ENCODE data around the gene RPS21. TPM values are rescaled to one million over a fixed set of nuclear protein-coding genes. Genes with fewer than 3 reads are reported as not detected.

The RPS21 gene
- total RNA-seq, 2 experiments from 2014 or later: 2,670 to 2,760 TPM

DNA sequence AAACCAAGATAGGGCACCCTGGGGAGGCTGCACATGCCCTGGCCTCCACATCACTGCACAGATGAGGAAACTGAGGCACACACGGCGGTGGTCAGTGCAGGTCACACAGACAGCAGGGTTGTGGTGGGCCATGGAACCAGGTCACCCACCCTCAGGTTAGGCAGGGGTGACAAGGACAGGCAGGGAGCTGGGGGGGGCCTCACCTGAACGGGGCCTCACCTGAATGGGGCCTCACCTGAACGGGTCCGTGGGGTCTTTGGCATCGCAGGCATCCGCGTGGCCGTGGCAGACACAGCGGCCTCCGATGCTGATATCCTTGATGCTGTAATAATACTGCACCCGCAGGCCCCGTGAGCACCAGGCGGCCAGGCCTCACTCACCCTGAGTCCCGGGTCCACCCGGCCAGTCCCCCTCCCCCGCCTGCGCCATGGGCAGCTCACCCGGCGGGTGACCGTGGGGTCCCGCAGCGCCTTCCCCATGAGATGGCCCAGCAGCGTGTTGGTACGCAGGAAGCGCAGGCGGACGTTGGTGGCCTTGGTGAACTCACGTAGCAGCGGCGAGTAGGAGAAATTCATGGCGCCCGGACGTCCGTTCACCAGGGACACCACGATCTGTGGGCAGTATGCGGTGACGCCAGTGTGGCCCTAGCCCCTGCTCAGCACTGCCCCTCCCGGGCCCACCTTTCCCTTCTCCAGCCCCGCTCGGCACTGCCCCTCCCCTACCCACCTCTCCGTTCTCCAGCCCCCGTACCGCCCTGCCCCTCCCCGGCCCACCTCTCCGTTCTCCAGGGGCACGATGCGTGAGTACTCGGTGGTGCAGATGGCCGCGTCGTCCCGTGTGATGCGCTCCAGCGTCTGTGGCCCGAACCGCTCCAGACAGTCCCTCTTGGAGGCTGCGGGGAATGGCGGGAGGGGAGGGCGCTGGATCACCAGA is 35.2 kb upstream of the RPS21 start:
- Mint-ChIP-seq H3K9me3 (peaks cover 8% of the 10 kb centered on the region), H3K4me3 (no peak overlapping the region), H3K4me1 (ENCODE audit: low read depth) (no peaks in the 10 kb centered on the region), H3K27ac (no peak overlapping the region), H3K36me3 (ENCODE audit: low read depth) (no peaks in the 10 kb centered on the region), H3K27me3 (no peaks in the 10 kb centered on the region)
- TF ChIP-seq, protein P1, sequence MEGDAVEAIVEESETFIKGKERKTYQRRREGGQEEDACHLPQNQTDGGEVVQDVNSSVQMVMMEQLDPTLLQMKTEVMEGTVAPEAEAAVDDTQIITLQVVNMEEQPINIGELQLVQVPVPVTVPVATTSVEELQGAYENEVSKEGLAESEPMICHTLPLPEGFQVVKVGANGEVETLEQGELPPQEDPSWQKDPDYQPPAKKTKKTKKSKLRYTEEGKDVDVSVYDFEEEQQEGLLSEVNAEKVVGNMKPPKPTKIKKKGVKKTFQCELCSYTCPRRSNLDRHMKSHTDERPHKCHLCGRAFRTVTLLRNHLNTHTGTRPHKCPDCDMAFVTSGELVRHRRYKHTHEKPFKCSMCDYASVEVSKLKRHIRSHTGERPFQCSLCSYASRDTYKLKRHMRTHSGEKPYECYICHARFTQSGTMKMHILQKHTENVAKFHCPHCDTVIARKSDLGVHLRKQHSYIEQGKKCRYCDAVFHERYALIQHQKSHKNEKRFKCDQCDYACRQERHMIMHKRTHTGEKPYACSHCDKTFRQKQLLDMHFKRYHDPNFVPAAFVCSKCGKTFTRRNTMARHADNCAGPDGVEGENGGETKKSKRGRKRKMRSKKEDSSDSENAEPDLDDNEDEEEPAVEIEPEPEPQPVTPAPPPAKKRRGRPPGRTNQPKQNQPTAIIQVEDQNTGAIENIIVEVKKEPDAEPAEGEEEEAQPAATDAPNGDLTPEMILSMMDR (IDR thresholded peaks at IDR 0.05): no peak
- ATAC-seq: no peak
- POLR2A ChIA-PET: no interaction called here
- no peak for DNase-seq
- intact Hi-C loops (cut with micrococcal nuclease): no loop called here
- CTCF ChIA-PET: no interaction called here

DNA sequence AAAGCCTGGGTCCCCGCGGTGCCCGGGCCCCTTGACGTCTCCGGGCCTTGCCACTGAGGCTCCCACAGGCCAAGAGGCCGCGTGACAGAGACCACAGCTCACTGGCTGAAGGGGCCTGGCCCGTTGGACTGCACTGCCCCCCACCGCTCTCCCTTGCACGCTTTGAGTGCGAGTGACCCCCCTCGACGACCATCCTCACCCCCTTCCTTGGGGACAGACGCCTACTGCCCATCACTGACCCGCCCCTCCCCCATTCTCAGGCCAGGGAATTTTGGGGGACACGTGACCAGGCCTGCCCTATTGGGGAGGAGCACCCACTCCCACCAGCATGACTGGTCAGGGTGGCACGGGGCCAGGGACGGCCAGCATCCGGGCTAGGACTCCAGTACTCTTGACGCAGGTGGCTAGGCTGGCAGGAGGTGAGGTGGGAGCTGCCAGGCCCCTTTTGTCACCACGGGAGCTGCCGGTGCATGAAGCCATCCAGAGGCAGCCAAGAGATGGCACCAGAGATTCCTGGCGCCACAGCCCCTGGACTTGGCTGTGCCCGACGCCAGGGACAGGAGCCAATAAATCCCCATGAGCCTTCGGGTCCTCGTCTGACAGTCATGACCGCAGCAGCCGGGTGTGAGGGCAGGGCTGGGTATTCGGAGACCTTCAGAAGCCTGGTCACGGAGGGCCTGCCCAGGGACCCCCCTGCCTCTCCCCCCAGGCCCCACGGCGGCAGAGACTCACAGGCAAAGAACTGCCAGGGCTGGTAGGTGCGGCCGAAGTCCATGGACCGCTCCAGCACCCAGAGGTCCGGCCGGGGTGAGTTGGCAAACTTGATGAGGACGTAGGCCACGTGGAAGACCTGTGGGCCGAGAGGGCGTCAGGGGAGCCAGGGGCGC is 34.3 kb upstream of the RPS21 start:
- Mint-ChIP-seq H3K36me3 (ENCODE audit: low read depth) (no peaks in the 10 kb centered on the region), H3K27me3 (no peaks in the 10 kb centered on the region), H3K9me3 (peaks cover 8% of the 10 kb centered on the region), H3K4me1 (ENCODE audit: low read depth) (no peaks in the 10 kb centered on the region), H3K4me3 (no peak overlapping the region), H3K27ac (no peak overlapping the region)
- no peak for DNase-seq
- intact Hi-C loops (cut with micrococcal nuclease): no loop called here
- no peak for ATAC-seq
- ChIA-PET CTCF (no interaction called here), POLR2A (no interaction called here)
- TF ChIP-seq, protein P1 (IDR thresholded peaks at IDR 0.05): no peak

DNA sequence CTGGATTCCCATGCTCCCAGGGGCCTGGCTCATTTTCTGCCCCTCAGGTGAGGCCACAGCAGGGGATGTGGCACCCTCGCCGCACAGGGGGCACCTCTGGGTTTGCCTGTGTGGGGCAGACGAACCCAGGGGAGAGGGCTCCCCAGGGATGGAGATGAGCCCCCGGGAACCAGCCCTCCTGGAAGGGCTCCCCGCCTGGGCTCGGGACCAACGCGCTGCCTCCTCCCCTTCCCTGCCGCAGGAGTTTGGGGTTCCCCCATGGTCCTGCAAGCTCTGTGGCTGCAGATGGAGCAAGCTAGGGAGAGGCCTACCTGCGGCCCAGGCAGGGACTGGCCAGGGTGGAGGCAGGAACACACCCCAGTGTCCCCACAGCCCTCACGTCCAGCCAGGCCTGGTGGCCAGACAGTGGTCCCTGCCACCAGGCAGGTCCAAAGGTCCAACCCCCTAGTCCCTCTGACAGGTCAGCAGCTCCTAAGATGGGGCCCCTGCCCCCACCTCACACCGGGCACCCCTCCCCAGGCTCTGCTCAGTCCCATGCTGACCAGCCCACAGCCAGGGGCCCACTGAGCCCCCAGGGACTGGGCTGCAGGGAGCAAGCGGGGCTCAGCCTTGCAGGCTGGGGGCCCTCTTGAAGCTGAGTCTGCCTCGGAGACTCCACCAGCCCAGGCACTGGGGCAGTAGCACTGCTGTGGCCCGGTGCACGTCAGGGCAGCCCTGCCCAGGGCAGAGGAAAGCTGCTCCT is 33.4 kb upstream of the RPS21 start:
- no peak for DNase-seq
- Mint-ChIP-seq H3K4me3 (no peak overlapping the region), H3K27ac (no peak overlapping the region), H3K4me1 (ENCODE audit: low read depth) (no peaks in the 10 kb centered on the region), H3K27me3 (no peaks in the 10 kb centered on the region), H3K36me3 (ENCODE audit: low read depth) (no peaks in the 10 kb centered on the region), H3K9me3 (peaks cover 5% of the 10 kb centered on the region)
- TF ChIP-seq, protein P1 (IDR thresholded peaks at IDR 0.05): no peak
- POLR2A ChIA-PET: no interaction called here
- intact Hi-C loops (cut with micrococcal nuclease): no loop called here
- CTCF ChIA-PET: no interaction called here
- ATAC-seq: no peak

DNA sequence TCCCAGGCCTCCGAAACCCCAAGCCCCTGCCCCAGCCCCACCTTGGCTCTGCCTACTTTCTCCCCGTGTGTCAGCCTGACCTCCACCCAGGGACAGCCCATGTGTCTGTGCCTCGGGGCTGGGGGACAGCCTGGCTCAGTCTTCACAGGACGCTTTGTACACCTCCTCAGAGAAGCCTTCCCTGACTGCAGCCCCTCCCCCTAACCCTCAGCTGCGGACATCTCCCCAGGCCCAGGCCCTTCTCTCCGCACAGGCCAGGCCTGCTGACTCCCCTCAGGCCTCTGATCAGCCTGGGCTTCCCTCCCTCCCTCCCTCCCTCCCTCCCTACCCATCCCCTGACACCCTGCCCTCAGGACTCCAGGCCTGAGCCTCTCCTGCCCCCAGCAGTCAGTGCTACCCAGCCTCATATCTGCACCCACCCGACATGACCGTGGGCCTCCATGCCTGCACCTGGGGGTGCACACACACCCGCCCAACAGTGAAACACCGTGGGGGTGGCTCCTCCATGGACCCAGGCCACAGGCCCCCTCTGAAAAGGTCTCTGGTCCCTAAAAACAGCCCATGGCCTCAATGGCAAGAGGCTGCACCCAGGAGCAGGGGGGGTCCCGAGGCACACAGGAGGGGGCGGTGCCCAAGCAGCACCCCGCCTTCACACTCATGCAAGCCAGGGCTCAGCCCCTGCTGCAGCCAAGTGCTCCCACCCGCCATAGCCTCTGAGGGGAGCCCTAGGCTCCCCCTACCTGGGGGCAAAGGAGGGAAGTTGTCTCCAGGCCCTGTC is 32.7 kb upstream of the RPS21 start:
- H3K4me3 Mint-ChIP-seq: no peak overlapping the region
- CTCF ChIA-PET: no interaction called here

More for the DNA sequence above, 32.7 kb upstream of the RPS21 start:
- DNase-seq (no peak), ATAC-seq (no peak)
- H3K36me3 Mint-ChIP-seq (ENCODE audit: low read depth): no peaks in the 10 kb centered on the region
- POLR2A ChIA-PET: no interaction called here
- intact Hi-C loops (cut with micrococcal nuclease): no loop called here
- no peak overlapping the region for H3K27ac Mint-ChIP-seq
- H3K27me3 Mint-ChIP-seq: no peaks in the 10 kb centered on the region
- TF ChIP-seq, protein P1 (IDR thresholded peaks at IDR 0.05): no peak
- no peaks in the 10 kb centered on the region for H3K4me1 Mint-ChIP-seq (ENCODE audit: low read depth)
- H3K9me3 Mint-ChIP-seq: peaks cover 2% of the 10 kb centered on the region
